GM15510 (cell line): Measurements from ENCODE around the gene PTPRD.

Experiments
- POLR2A ChIP-seq: IDR thresholded peaks from 3 replicates; pipeline ENCODE4 v1.6.1; 2011; ENCODE audit warnings: borderline replicate concordance; ENCODE audit not compliant: insufficient read length; ENCODE audit errors: extremely low read depth

PTPRD gene

GRCh38 chr9:8879284-8879683 lies 1733.5 kb downstream of the PTPRD start:
- no peak for TF ChIP-seq POLR2A

DNA sequence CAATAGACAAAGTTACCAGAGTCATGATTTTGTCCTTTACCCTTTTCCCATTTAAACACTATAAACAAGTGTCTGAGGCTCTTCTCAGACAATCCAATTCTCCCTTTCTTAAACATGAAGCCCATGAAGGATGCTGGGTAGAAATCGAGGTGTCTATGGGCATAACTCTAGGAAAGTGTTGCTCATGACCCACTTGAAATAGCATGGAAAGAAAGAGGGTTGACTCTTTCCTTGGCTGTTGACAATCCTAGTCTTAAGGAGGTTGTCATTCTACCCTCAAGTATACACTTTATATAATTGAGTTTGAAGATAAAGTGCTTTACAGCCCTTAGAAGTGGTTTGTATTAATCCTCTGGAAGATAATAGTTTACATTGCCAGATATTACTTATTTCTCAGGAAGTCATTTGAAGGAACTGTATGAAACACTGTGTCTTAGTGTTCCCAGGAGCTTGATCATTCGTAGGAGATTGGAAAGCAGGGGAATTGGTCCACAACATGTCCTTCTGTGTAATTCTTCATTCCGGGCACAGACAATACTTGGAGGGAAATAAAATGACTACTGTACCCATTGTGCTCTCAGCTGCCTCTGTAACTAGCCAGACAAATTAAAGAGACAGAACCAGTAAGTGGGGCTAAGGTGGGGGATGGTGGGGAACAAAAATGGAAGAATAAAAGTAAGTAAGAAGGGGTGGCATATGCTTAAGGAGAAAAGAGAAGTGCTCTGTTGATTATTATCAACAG lies 1734.9 kb downstream of the PTPRD start:
- TF ChIP-seq POLR2A = no peak

DNA sequence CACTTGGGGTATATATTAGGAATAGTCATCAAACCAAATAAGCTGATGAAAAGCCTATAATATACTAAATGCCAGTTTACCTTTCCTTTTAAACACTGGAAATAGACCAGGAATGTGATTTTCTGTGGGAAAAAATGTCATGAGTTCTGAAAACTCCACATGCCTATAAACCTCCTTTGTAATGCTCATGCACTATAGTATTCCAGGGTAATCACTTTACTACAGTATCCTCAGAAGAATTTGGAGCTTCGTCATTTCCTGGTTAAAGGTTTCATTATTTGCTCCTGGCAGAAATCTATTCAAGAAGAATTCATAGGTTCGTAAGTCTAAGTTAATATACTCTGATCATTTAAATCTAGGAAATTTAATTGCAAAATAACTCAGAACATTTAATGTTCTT lies 1736.5 kb downstream of the PTPRD start:
- TF ChIP-seq POLR2A = no peak

GRCh38 chr9:8874482-8874881 lies 1738.3 kb downstream of the PTPRD start:
- TF ChIP-seq POLR2A = no peak

DNA sequence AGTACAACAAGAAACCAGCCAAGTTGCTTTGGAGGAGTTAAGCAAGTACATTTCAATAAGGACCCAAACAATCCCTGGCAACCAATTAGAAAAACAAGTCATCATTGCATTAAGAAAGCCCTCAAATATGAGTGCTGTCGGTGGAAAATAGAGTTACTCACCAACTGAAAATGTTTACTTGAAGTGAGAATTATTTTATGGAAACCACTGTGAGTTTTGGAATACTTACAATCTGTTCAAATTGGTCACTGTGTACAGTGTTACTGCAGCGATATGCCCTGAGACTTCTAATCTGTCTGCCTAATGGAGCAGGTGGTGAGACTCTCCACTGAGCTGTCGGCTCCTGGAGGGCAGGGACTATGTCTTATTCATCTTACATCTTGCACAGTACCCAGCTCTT lies 1740.0 kb downstream of the PTPRD start:
- TF ChIP-seq POLR2A = no peak

DNA sequence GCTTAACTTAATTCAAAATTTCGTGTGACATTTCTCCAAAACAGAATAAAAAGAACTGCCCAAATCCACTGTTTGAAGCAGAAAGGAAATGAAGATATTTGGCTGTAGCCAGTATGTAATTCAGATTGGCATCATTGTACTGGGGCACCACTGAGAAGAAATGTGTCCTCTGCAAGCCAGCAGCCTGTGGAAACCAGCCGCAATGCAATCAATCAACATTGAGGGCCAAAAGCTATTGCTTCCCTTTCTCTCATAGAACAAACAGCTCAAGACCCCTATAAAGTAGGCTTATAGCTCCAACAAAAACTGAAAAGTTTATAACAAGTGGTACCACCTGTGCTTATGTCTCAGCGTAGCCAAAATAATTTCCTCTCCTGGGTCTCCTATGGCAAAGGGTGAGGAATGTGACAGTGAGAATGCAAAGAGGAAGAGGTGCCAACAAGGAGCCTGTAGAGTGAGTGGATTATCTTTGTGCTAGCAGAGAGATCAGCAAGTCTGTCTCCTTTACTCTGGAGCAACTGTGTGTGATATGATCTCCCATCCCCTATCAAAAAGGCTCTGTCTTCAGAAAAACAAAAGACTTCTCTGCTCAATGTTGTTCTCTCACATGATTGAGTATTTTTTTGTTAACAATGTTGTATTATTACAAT lies 1740.9 kb downstream of the PTPRD start:
- no peak for TF ChIP-seq POLR2A

DNA sequence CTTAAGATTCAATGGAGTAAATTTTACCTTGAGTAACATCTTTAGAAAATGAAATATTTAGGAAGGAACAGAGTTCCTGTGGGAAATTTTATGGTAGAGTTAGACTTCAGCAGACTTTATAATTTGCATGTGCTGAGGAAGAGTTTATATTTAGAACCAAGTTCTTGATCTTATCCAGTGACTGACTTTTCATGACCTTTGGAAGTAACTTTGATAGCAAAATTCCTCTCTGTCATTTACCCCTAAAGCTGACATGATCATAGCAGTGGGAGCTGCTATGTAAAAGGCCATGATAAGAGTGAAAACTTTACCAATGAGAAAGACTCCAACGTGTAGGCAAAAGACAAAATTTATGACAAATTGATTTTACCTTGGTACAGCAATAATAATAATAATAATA lies 1741.4 kb downstream of the PTPRD start:
- no peak for TF ChIP-seq POLR2A

DNA sequence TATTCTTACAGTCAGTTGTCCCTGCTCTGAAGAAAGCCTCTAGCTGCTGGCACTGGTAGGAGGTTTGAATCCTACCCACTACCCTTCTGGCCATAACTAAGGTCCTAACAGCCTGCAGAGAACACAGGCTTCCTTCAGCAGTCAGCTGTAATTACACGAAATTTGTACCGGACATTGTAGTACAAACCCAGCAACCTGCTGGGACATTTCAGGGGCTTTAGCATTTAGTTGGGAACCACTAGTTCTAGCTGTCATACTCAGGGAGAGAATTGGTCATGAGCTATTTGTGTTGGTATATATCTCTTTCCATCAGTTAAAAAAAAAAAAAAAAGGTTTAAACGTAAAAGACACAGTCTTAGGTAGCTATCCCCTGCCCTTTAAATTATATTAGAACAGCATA lies 1743.0 kb downstream of the PTPRD start:
- no peak for TF ChIP-seq POLR2A

GRCh38 chr9:8868632-8869031 lies 1744.2 kb downstream of the PTPRD start:
- no peak for TF ChIP-seq POLR2A

- no peak for TF ChIP-seq POLR2A
Measured at GRCh38 chr9:8867148-8867547, 1745.7 kb downstream of the PTPRD start.

- TF ChIP-seq POLR2A = no peak
Measured at GRCh38 chr9:8864545-8864896, 1748.3 kb downstream of the PTPRD start.

GRCh38 chr9:8863886-8864544 lies 1748.8 kb downstream of the PTPRD start:
- no peak for TF ChIP-seq POLR2A

DNA sequence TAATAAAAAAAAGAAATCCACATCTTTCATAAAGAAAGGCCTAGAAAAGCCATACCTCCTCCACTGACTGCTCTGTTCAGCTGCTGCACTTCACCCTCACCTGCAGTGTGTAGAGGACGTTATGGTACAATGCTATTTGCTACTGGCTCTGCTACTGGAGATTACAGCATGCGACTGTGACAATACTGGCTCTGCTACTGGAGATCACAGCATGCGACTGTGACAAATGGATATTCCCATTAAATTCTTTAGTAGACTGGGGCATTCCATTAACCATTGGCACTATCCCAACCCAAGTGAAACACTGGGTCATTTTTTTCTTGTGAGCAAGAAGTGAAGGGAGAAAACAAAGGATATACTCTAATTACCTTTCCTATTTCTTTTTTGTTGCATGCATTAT lies 1749.7 kb downstream of the PTPRD start:
- TF ChIP-seq POLR2A = no peak

- TF ChIP-seq POLR2A = no peak
Measured at GRCh38 chr9:8860925-8861324, 1751.9 kb downstream of the PTPRD start.

- no peak for TF ChIP-seq POLR2A
Measured at GRCh38 chr9:8860086-8860485, 1752.7 kb downstream of the PTPRD start.

GRCh38 chr9:8859416-8859815 lies 1753.4 kb downstream of the PTPRD start:
- TF ChIP-seq POLR2A = no peak

GRCh38 chr9:8858596-8859161 lies 1754.1 kb downstream of the PTPRD start:
- no peak for TF ChIP-seq POLR2A
